ENCODE results near the gene CEP192. TPM values are rescaled to one million over a fixed set of nuclear protein-coding genes. Genes with fewer than 3 reads are reported as not detected.

Gene CEP192
- total RNA-seq, result 1 to 10 TPM; 6.8 to 8.3 (median 7.3) TPM

DNA sequence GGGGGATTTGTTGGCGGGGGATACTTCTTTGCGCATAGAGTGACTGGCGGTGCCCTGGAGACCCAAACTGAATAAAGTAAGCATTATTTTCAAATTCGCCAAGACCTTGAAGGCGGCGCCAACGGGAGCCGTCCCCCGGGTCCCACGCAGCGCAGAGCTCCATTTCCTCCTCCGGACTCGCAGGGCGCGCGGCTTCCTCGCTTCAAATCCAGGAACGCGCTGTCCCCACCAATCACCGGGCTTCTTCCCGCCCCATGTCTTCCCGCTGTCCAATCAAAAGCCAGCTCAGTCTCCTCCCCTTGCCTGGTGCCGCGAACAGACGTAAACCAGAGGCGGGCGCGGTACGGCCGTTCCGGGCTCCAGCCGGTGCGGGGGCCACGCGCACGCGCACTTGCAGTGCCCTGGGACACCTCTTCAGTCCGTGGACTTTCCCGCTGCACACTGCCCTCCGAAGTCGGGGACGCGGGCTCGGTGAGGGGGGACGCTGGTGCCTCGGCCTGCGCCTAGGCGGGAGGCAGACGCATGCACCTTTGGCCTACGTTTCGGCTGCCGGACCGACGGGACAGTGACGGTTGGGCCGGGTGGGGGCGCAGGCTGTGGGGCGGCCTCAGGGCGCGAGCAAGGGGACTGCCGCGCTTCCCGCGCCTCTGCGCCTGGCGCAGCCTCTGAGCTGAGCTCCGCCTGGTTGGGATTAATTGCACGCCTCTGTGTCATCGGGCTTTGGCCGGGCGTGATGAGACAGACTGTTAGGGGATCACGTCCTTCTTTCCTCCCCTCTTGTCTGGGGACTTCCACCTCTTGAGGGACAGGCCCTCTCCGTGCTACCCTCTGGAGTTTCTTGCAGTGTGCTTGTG, at the start of gene CEP192:
CEP192 (plus strand) TSS at position 396 of the 854 bp plus-strand sequence. CDS start 8,063 bp downstream, outside the sequence.
- no peaks in the 10 kb centered on the region for H3K36me3 ChIP-seq
- H3K4me1 ChIP-seq, result peaks cover 33 to 47% of the 10 kb centered on the region in 2 donors
- H3K27ac ChIP-seq, result peak within 1 kb of the TSS; percentile 87 to 93 (median 92)
- in situ Hi-C loops (cut with MboI; ENCODE audit: low sequenced_read_pairs in 4 of 4), result no loop called here
- DNase-seq (peak; percentile 98), ATAC-seq (peak; percentile 97)
- no peaks in the 10 kb centered on the region for H3K27me3 ChIP-seq
- intact Hi-C loops (cut with DNase I; ENCODE audit: low total_unique reads), result loop anchor here (1.0 to 5.0 kb wide), 4 partner anchors 44 to 736 kb away; partner anchors contain the start of genes AFG3L2, FAM210A and RNMT
- peak within 1 kb of the TSS; percentile 81 to 95 (median 90) for H3K4me3 ChIP-seq
- no peaks in the 10 kb centered on the region for H3K9me3 ChIP-seq
- TF ChIP-seq POLR2A (IDR thresholded peaks at IDR 0.05) (peak; percentile 84 to 94), CTCF (IDR thresholded peaks at IDR 0.05 in 4 of 5, conservative IDR thresholded peaks at IDR 0.05 in 1 of 5) (peak in 1 of 5 experiments; percentile 10)

GRCh38 chr18:12943215-12943614, 47.9 kb upstream of the CEP192 start:
- H3K4me3 ChIP-seq, result no peak overlapping the region
- peaks cover 12 to 17% of the 10 kb centered on the region in 2 donors for H3K4me1 ChIP-seq
- no peak for ATAC-seq
- intact Hi-C loops (cut with DNase I; ENCODE audit: low total_unique reads), result loop anchor here (10.0 kb wide), 2 partner anchors 238 to 562 kb away; partner anchors contain the start of genes CEP76 and PSMG2
- H3K9me3 ChIP-seq, result no peaks in the 10 kb centered on the region
- DNase-seq, result no peak
- H3K36me3 ChIP-seq, result no peaks in the 10 kb centered on the region
- H3K27ac ChIP-seq, result no peak overlapping the region
- H3K27me3 ChIP-seq, result no peaks in the 10 kb centered on the region
- no peak for TF ChIP-seq CTCF (IDR thresholded peaks at IDR 0.05 in 4 of 5, conservative IDR thresholded peaks at IDR 0.05 in 1 of 5)
- TF ChIP-seq POLR2A (IDR thresholded peaks at IDR 0.05), result no peak
- in situ Hi-C loops (cut with MboI; ENCODE audit: low sequenced_read_pairs in 4 of 4), result loop anchor here (5.0 to 25.0 kb wide), 5 partner anchors 58 to 568 kb away; partner anchors contain the start of genes AFG3L2 (in 3 of the 4) and PTPN2 (in 1 of the 4)

DNA sequence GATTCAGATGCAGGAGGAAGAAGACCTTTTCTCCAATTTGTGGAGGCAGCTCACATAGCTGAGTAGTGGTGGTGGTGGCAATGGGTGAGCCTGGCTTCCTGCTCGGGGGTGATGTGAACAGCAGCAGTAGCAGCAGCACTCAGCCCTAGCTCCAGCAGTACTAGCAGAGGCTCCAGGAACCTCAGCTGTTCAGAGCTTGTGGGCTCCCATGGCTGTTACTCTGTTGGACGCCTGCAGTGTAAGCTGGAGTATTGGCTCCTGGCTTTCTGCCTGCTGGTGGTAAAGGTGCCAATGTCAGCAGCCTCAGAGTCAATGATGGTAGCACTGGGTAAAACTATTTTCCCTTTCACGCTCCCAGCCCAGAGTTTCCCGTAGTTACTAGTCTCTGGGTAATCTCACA, 46.5 kb upstream of the CEP192 start:
- no peak overlapping the region for H3K4me3 ChIP-seq
- no peaks in the 10 kb centered on the region for H3K27me3 ChIP-seq
- no peaks in the 10 kb centered on the region for H3K36me3 ChIP-seq
- DNase-seq (no peak), ATAC-seq (no peak)
- H3K4me1 ChIP-seq, result peaks cover 17 to 19% of the 10 kb centered on the region in 2 donors
- in situ Hi-C loops (cut with MboI; ENCODE audit: low sequenced_read_pairs in 4 of 4), result loop anchor here (5.0 to 25.0 kb wide), 5 partner anchors 60 to 570 kb away; partner anchors contain the start of genes AFG3L2 (in 3 of the 4) and PTPN2 (in 1 of the 4)
- TF ChIP-seq CTCF (IDR thresholded peaks at IDR 0.05 in 4 of 5, conservative IDR thresholded peaks at IDR 0.05 in 1 of 5) (no peak), POLR2A (IDR thresholded peaks at IDR 0.05) (no peak)
- H3K9me3 ChIP-seq, result no peaks in the 10 kb centered on the region
- peak overlapping the region in 1 of 4 donors; percentile 13 for H3K27ac ChIP-seq
- intact Hi-C loops (cut with DNase I; ENCODE audit: low total_unique reads), result loop anchor here (5.0 to 10.0 kb wide), 5 partner anchors 240 to 1092 kb away; partner anchors contain the start of genes CEP76, CHMP1B, PSMG2 and SPIRE1

- DNase-seq (peak in 1 of 2 donors; percentile 6), ATAC-seq (peak; percentile 4 to 6)
- peak overlapping the region; percentile 71 to 89 (median 82) for H3K4me3 ChIP-seq
- H3K27ac ChIP-seq, result peak overlapping the region; percentile 96 to 100 (median 99)
- TF ChIP-seq CTCF (IDR thresholded peaks at IDR 0.05 in 4 of 5, conservative IDR thresholded peaks at IDR 0.05 in 1 of 5), result no peak
- no peak for TF ChIP-seq POLR2A (IDR thresholded peaks at IDR 0.05)
- H3K36me3 ChIP-seq, result no peaks in the 10 kb centered on the region
- in situ Hi-C loops (cut with MboI; ENCODE audit: low sequenced_read_pairs in 4 of 4) (loop anchor here (10.0 to 25.0 kb wide), 4 partner anchors 62 to 572 kb away; partner anchors contain the start of genes AFG3L2 (in 3 of the 4) and PTPN2 (in 1 of the 4)), intact Hi-C loops (cut with DNase I; ENCODE audit: low total_unique reads) (loop anchor here (1.0 to 10.0 kb wide), 8 partner anchors 45 to 1094 kb away; partner anchors contain the start of genes AFG3L2, CEP192, CEP76 and CHMP1B)
- peaks cover 17 to 19% of the 10 kb centered on the region in 2 donors for H3K4me1 ChIP-seq
- H3K27me3 ChIP-seq, result no peaks in the 10 kb centered on the region
- no peaks in the 10 kb centered on the region for H3K9me3 ChIP-seq
Observed at GRCh38 chr18:12946549-12947284, 44.4 kb upstream of the CEP192 start.

Measured in gastrocnemius medialis (tissue), 4 donors.